NCI-H2029 treated with DMSO at 0.1 percent for 48 hours (cell line): ENCODE measurements around the gene CARD8.
A peak's percentile ranks its signal among the peaks of the same experiment; 100 is the strongest.

Experiments used
- DNase-seq: peaks from one replicate; lab custom pipeline; 2025; lab: John Stamatoyannopoulos, UW

CARD8 gene

GRCh38 chr19:48206397-48207093 is 49.2 kb downstream of the CARD8 start:
- DNase-seq: no peak

- peak; percentile 98 for DNase-seq
Observed at GRCh38 chr19:48203794-48204628, 51.7 kb downstream of the CARD8 start.

GRCh38 chr19:48203222-48203793 is 52.4 kb downstream of the CARD8 start:
- DNase-seq: no peak

GRCh38 chr19:48196933-48197665 is 58.6 kb downstream of the CARD8 start:
- no peak for DNase-seq

- DNase-seq: no peak
Observed at GRCh38 chr19:48196321-48196763, 59.4 kb downstream of the CARD8 start.

- no peak for DNase-seq
Observed at GRCh38 chr19:48194844-48195830, 60.6 kb downstream of the CARD8 start.

GRCh38 chr19:48194041-48194843 is 61.5 kb downstream of the CARD8 start:
- no peak for DNase-seq

DNA sequence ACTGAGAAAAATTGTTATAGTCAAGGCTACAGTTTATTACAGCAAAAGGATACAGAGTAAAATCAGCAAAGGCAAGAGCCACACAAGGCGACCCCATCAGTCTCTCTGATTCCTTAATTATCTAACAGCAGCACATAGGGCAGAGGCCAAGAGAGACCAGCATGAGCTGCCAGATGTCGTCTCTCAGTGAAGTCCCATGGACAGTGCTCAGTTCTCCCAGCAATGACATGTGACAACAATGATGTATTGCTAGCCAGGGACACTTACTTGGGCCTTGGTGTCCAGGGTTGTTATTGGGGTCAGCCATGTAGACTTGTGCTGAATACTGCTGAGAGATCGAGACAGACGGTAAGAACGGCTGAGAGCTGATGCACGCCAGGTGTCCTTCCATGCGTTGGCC is 63.0 kb downstream of the CARD8 start:
- no peak for DNase-seq

GRCh38 chr19:48190885-48191284 is 64.8 kb downstream of the CARD8 start:
- DNase-seq: no peak

- DNase-seq: peak; percentile 91
Observed at GRCh38 chr19:48190288-48190884, 65.3 kb downstream of the CARD8 start.

DNA sequence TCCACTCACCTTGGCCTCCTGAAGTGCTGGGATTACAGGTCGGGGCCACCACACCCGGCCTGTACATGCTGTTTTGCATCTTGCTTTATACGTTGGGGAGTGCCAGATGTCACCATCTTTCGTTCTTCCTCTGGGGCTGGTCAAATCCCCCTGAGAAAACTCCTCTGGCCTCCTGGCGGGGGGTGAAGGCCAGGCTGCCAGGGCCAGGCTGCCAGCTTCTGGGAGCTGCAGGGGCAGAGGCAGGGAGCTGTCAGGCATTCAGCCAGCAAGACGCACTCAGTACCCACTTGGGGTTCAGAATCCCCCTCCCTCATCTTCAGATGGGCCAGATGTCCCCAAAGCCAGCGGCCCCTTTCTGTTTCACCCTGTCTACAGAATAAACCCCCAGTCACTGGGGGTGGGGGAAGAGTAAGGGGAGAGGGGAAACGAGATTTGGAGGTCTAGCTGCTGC is 69.1 kb downstream of the CARD8 start:
- DNase-seq: no peak

- DNase-seq: no peak
Observed at GRCh38 chr19:48186015-48186414, 69.7 kb downstream of the CARD8 start.

GRCh38 chr19:48183356-48183755 is 72.4 kb downstream of the CARD8 start:
- no peak for DNase-seq

DNA sequence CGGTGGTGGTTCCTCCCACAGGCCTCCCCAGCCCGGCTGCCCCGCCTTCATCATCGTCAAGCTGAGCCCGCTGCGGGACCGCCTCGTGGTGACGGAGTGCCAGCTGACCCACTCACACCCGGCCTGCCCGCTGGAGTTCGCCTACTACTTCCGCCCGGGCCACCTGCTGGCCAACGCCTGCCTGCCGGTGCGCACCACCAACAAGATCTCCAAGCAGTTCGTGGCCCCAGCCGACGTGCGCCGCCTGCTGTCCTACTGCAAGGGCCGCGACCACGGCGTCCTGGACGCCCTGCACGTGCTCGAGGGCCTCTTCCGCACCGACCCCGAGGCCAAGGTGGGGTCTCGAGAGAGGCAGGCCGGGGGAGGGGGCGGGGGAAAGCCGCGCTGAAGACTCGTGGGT is 73.3 kb downstream of the CARD8 start:
- no peak for DNase-seq

DNA sequence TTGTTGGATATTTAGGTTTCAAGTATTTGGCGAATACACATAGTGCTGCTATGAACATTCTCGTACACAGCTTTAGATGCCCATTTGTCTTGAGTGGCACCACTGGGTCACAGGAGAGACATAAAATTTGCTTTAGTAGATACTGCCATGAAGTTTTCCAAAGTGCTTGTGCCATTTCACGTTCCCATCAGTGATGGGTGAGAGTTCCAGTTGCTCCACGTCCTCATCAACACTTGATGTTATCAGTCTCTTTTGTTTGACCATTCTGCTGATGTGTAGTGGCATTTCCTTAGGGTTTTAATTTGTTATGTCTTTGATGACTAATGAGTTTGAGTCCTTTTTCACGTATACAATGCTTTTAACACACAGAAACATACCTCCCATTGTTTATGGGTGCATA is 74.2 kb downstream of the CARD8 start:
- no peak for DNase-seq

GRCh38 chr19:48176226-48176625 is 79.5 kb downstream of the CARD8 start:
- no peak for DNase-seq

DNA sequence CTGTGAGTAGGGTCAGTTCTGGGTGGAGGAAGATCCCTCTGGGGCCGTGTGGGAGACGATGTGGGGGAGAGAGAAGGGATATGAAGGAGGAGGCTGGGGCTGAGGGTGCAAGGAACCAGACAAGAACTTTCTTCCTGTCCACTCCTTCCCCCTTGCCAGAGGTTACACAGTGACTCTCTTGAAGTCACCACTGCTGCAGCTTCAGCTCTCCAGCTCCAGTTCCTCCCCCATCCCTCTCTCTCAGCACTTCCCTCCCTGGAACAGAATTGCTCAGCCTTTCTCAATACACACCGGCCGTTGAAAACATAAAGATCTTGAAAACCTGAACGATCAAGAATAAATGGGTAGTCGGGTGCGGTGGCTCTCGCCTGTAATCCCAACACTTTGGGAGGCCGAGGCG is 80.1 kb downstream of the CARD8 start:
- no peak for DNase-seq

DNA sequence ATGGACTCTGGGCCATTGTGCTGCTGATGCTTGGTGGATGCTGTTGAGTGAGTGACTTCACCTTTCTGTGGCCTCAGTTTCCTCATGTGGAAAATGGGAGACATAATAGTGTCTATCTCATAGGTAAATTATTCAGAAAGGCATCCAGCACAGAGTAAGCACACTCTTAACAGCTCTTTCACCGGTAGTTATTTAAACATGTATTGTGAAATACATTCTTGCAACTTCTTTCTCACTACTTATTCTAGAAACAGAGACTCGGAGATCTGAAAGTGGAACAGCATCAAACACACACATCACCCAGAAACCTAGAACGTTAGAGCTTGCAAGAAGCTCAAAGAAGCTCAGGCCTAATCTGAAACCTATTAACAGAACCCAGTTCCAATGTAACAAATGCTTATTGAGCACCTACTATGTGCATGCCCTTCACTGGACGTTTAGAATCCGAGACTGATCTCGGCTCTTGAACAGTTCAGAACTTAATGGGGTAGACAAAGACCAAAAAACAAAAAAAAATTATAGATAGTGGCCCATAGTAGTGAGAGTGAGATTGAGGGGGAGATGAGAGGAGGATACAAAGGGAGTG is 81.2 kb downstream of the CARD8 start:
- no peak for DNase-seq

DNA sequence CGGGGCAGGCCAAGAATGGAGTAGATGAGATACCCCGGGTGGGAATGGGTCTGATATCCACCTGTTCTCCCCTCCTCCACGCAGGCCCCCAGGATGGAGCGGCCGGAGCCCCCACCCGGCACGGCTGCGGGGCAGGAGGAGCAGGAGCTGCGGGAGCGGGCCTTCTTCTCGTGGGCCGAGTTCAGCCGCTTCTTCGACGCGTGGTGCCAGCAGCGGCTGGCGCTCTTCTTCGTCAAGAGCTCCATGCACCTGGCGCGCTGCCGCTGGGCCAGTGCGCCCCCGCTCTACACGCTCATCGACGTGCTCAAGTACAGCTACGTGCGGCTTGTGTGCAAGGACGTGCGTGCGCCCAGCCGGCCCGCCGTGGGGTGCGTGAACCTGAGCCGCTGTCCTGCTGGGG is 84.0 kb downstream of the CARD8 start:
- no peak for DNase-seq
